Suprapubic skin (tissue), 4 donors: Measurements from ENCODE around the gene EPB41.

ENCODE experiments used
- CTCF ChIP-seq, 2 donors: fragments of 200-600 bp in 1 of 2; fragments of 450-650 bp in 1 of 2; sonication (generic) in 1 of 2; IDR thresholded peaks; one replicate each; pipeline ENCODE4 v1.5.1; 2016 to 2019; ENCODE audit warnings: antibody characterized with exemption in 2 of 2, mild to moderate bottlenecking in 1 of 2, moderate library complexity in 1 of 2
- EP300 ChIP-seq: sonication (generic); formaldehyde crosslinking; IDR thresholded peaks from one replicate; pipeline ENCODE4 v1.6.1; 2017; ENCODE audit warnings: antibody characterized with exemption
- POLR2A ChIP-seq, 2 donors: fragments of 450-650 bp; IDR thresholded peaks; one replicate each; pipeline ENCODE4 v1.6.1; 2017; ENCODE audit warnings: antibody characterized with exemption in 2 of 2, mild to moderate bottlenecking in 2 of 2, moderate library complexity in 2 of 2
- POLR2AphosphoS5 ChIP-seq, 3 donors: sonication (generic); formaldehyde crosslinking; IDR thresholded peaks; one replicate each; pipeline ENCODE4 v1.6.1; 2017; ENCODE audit warnings: antibody characterized with exemption in 3 of 3

- TF ChIP-seq POLR2AphosphoS5 (IDR thresholded peaks at IDR 0.05) (no peak), CTCF (IDR thresholded peaks at IDR 0.05) (no peak), POLR2A (IDR thresholded peaks at IDR 0.05) (no peak), EP300 (no peak)
Observed at GRCh38 chr1:29050166-29050565, 135.8 kb downstream of the EPB41 start.
